ENCODE data around the gene WFIKKN1.

WFIKKN1 gene

GRCh38 chr16:633336-634050 is 2.7 kb downstream of the WFIKKN1 start:
- DNase-seq (ENCODE audit: low spot score in 2 of 2) (no peak), ATAC-seq (ENCODE audit: low read depth) (no peak)
- H3K36me3 Mint-ChIP-seq: no peaks in the 10 kb centered on the region
- H3K27ac Mint-ChIP-seq: no peak overlapping the region
- H3K4me3 Mint-ChIP-seq: no peak overlapping the region
- H3K9me3 Mint-ChIP-seq: no peaks in the 10 kb centered on the region
- H3K27me3 Mint-ChIP-seq: peaks cover 3% of the 10 kb centered on the region
- peaks cover 10% of the 10 kb centered on the region for H3K4me1 Mint-ChIP-seq

GRCh38 chr16:634051-634670 is 3.4 kb downstream of the WFIKKN1 start:
- Mint-ChIP-seq H3K9me3 (no peaks in the 10 kb centered on the region), H3K36me3 (no peaks in the 10 kb centered on the region), H3K4me1 (peaks cover 13% of the 10 kb centered on the region), H3K27me3 (peaks cover 3% of the 10 kb centered on the region), H3K4me3 (peak overlapping the region; percentile 61), H3K27ac (no peak overlapping the region)
- DNase-seq (ENCODE audit: low spot score in 2 of 2): no peak
- no peak for ATAC-seq (ENCODE audit: low read depth)

- no peaks in the 10 kb centered on the region for H3K36me3 Mint-ChIP-seq
- H3K27ac Mint-ChIP-seq: no peak overlapping the region
- H3K9me3 Mint-ChIP-seq: no peaks in the 10 kb centered on the region
- peaks cover 3% of the 10 kb centered on the region for H3K27me3 Mint-ChIP-seq
- peak overlapping the region; percentile 82 for H3K4me3 Mint-ChIP-seq
- H3K4me1 Mint-ChIP-seq: peaks cover 13% of the 10 kb centered on the region
- DNase-seq (ENCODE audit: low spot score in 2 of 2) (no peak), ATAC-seq (ENCODE audit: low read depth) (no peak)
These were observed 4.2 kb downstream of the WFIKKN1 start for GRCh38 chr16:634996-635395.

GRCh38 chr16:635573-636205 is 4.9 kb downstream of the WFIKKN1 start:
- no peaks in the 10 kb centered on the region for H3K36me3 Mint-ChIP-seq
- H3K4me3 Mint-ChIP-seq: peak overlapping the region; percentile 96
- peaks cover 13% of the 10 kb centered on the region for H3K4me1 Mint-ChIP-seq
- H3K27ac Mint-ChIP-seq: peak overlapping the region; percentile 99
- peaks cover 3% of the 10 kb centered on the region for H3K27me3 Mint-ChIP-seq
- no peaks in the 10 kb centered on the region for H3K9me3 Mint-ChIP-seq
- DNase-seq (ENCODE audit: low spot score in 2 of 2): no peak
- no peak for ATAC-seq (ENCODE audit: low read depth)

GRCh38 chr16:636206-637080 is 5.7 kb downstream of the WFIKKN1 start, which contains the start of gene METTL26:
TSS of gene METTL26 (minus strand) at chr16:636305. CDS start at chr16:636290, 15 bp downstream.
- H3K9me3 Mint-ChIP-seq: no peaks in the 10 kb centered on the region
- ATAC-seq (ENCODE audit: low read depth) (peak; percentile 84), DNase-seq (ENCODE audit: low spot score in 2 of 2) (peak; percentile 92 to 98)
- peaks cover 3% of the 10 kb centered on the region for H3K27me3 Mint-ChIP-seq
- no peaks in the 10 kb centered on the region for H3K36me3 Mint-ChIP-seq
- H3K4me3 Mint-ChIP-seq: peak within 1 kb of the TSS; percentile 96
- H3K4me1 Mint-ChIP-seq: peaks cover 13% of the 10 kb centered on the region
- H3K27ac Mint-ChIP-seq: peak within 1 kb of the TSS; percentile 99

- ATAC-seq (ENCODE audit: low read depth) (peak; percentile 61), DNase-seq (ENCODE audit: low spot score in 2 of 2) (no peak)
- Mint-ChIP-seq H3K36me3 (no peaks in the 10 kb centered on the region), H3K27ac (peak overlapping the region; percentile 99), H3K4me1 (peaks cover 10% of the 10 kb centered on the region), H3K27me3 (no peaks in the 10 kb centered on the region), H3K4me3 (peak overlapping the region; percentile 96), H3K9me3 (no peaks in the 10 kb centered on the region)
These were observed 6.6 kb downstream of the WFIKKN1 start for GRCh38 chr16:637081-638018.

- H3K4me1 Mint-ChIP-seq: peaks cover 13% of the 10 kb centered on the region
- H3K27me3 Mint-ChIP-seq: no peaks in the 10 kb centered on the region
- H3K9me3 Mint-ChIP-seq: no peaks in the 10 kb centered on the region
- no peak overlapping the region for H3K27ac Mint-ChIP-seq
- ATAC-seq (ENCODE audit: low read depth) (no peak), DNase-seq (ENCODE audit: low spot score in 2 of 2) (no peak)
- no peaks in the 10 kb centered on the region for H3K36me3 Mint-ChIP-seq
- peak overlapping the region; percentile 14 for H3K4me3 Mint-ChIP-seq
These were observed 7.3 kb downstream of the WFIKKN1 start for GRCh38 chr16:638034-638543.

- Mint-ChIP-seq H3K27ac (no peak overlapping the region), H3K27me3 (no peaks in the 10 kb centered on the region), H3K36me3 (no peaks in the 10 kb centered on the region), H3K4me1 (peaks cover 13% of the 10 kb centered on the region), H3K9me3 (no peaks in the 10 kb centered on the region), H3K4me3 (peak overlapping the region; percentile 11)
- DNase-seq (ENCODE audit: low spot score in 2 of 2) (no peak), ATAC-seq (ENCODE audit: low read depth) (no peak)
These were observed 8.1 kb downstream of the WFIKKN1 start for GRCh38 chr16:638836-639235.

GRCh38 chr16:640614-641013 is 9.8 kb downstream of the WFIKKN1 start:
- DNase-seq (ENCODE audit: low spot score in 2 of 2): no peak
- Mint-ChIP-seq H3K4me3 (peak overlapping the region; percentile 77), H3K27ac (peak overlapping the region; percentile 20)

GRCh38 chr16:641326-642188 is 10.8 kb downstream of the WFIKKN1 start, which contains the start of gene MCRIP2:
TSS of gene MCRIP2 (plus strand) at chr16:641828. CDS start at chr16:641992, 164 bp downstream.
- H3K27ac Mint-ChIP-seq: peak within 1 kb of the TSS; percentile 63
- no peaks in the 10 kb centered on the region for H3K9me3 Mint-ChIP-seq
- H3K4me1 Mint-ChIP-seq: peaks cover 24% of the 10 kb centered on the region
- DNase-seq (ENCODE audit: low spot score in 2 of 2) (peak in 1 of 2 donors; percentile 68), ATAC-seq (ENCODE audit: low read depth) (peak; percentile 36)
- no peaks in the 10 kb centered on the region for H3K27me3 Mint-ChIP-seq
- peak within 1 kb of the TSS; percentile 81 for H3K4me3 Mint-ChIP-seq
- no peaks in the 10 kb centered on the region for H3K36me3 Mint-ChIP-seq

More at GRCh38 chr16:640614-641013, 9.8 kb downstream of the WFIKKN1 start:
- Mint-ChIP-seq H3K4me1 (peaks cover 22% of the 10 kb centered on the region), H3K36me3 (no peaks in the 10 kb centered on the region), H3K9me3 (no peaks in the 10 kb centered on the region), H3K27me3 (no peaks in the 10 kb centered on the region)
- ATAC-seq (ENCODE audit: low read depth): no peak

GRCh38 chr16:642189-643049 is 11.6 kb downstream of the WFIKKN1 start:
- no peak for DNase-seq (ENCODE audit: low spot score in 2 of 2)
- ATAC-seq (ENCODE audit: low read depth): peak; percentile 53
- Mint-ChIP-seq H3K36me3 (no peaks in the 10 kb centered on the region), H3K9me3 (no peaks in the 10 kb centered on the region), H3K4me1 (peaks cover 26% of the 10 kb centered on the region), H3K4me3 (peak overlapping the region; percentile 81), H3K27ac (peak overlapping the region; percentile 63), H3K27me3 (no peaks in the 10 kb centered on the region)
